Panc1 (cell line): Measurements from ENCODE around the gene HYAL3. TPM values are rescaled to one million over a fixed set of nuclear protein-coding genes. Genes with fewer than 3 reads are reported as not detected.

Experiments
- ATAC-seq: fragments of 200-7000 bp; cut with Tn5 transposase; 2 replicates; pipeline ENCODE4 v1.9.1; 2020; ENCODE audit warnings: mild to moderate bottlenecking, moderate library complexity
- BruUV-seq: library from RNA; stranded (reverse); fragments of 400-500 nt; replicated peaks from 2 replicates; lab custom pipeline; 2021; lab: Mats Ljungman, UMichigan
- CTCF ChIA-PET: fragments of 300-600 bp; sonication (Branson Sonifier 250); formaldehyde crosslinking; loops from one replicate; lab custom pipeline; 2022; ENCODE audit warnings: antibody characterized with exemption; lab: Charles Lee
- POLR2A ChIA-PET: fragments of 300-600 bp; sonication (Branson Sonifier 250); formaldehyde crosslinking; loops from one replicate; lab custom pipeline; 2022; ENCODE audit warnings: antibody characterized with exemption; lab: Charles Lee
- DNase-seq: peaks from one replicate; pipeline ENCODE4 v3.0.0-alpha.2; 2010; ENCODE audit warnings: low read depth, low spot score
- H3K27ac ChIP-seq: 2 replicates; pipeline ENCODE4 v1.5.1; 2011; ENCODE audit warnings: mild to moderate bottlenecking, low read length, inconsistent platforms
- H3K27me3 ChIP-seq: fragments of 200-500 bp; sonication (Bioruptor generic); 2 replicates; pipeline ENCODE4 v1.6.0; 2014; ENCODE audit warnings: low read length, inconsistent platforms; ENCODE audit not compliant: control insufficient read depth, insufficient read depth
- H3K36me3 ChIP-seq: fragments of 200-500 bp; sonication (Bioruptor generic); 2 replicates; pipeline ENCODE4 v1.5.1; 2014; ENCODE audit warnings: inconsistent platforms, mild to moderate bottlenecking, low read length, moderate library complexity; ENCODE audit not compliant: control insufficient read depth, insufficient read depth
- H3K4me1 ChIP-seq: 2 replicates; pipeline ENCODE4 v1.5.1; 2011; ENCODE audit warnings: inconsistent platforms, mild to moderate bottlenecking, low read length, moderate library complexity; ENCODE audit not compliant: control insufficient read depth, insufficient read depth
- H3K4me3 ChIP-seq, 2 experiments: 2 replicates each; pipeline ENCODE4 v1.5.1; 2011 to 2012; ENCODE audit warnings: low read depth in 2 of 2, low read length in 2 of 2, mild to moderate bottlenecking in 2 of 2, inconsistent platforms in 1 of 2, moderate library complexity in 1 of 2
- H3K9me3 ChIP-seq: fragments of 200-500 bp; sonication (Bioruptor generic); 2 replicates; pipeline ENCODE4 v1.5.1; 2014; ENCODE audit warnings: low read depth, mild to moderate bottlenecking, inconsistent platforms, low read length, moderate library complexity; ENCODE audit not compliant: control insufficient read depth, insufficient read depth
- POLR2AphosphoS5 ChIP-seq: IDR thresholded peaks from 2 replicates; pipeline ENCODE4 v1.6.1; 2012; ENCODE audit warnings: mild to moderate bottlenecking, low read depth, low read length, moderate library complexity
- SIN3A ChIP-seq: IDR thresholded peaks from 2 replicates; pipeline ENCODE4 v1.6.1; 2012; ENCODE audit warnings: low read depth, mild to moderate bottlenecking, low read length, moderate library complexity, borderline replicate concordance; ENCODE audit not compliant: insufficient read depth
- TCF7L2 ChIP-seq: IDR thresholded peaks from 2 replicates; pipeline ENCODE4 v1.6.1; 2011; ENCODE audit warnings: mild to moderate bottlenecking, low read depth, low read length, inconsistent platforms
- in situ Hi-C: cut with HindIII; loops from 2 replicates; pipeline ENCODE4 v1.10.0; 2016; ENCODE audit warnings: low sequenced_read_pairs, low pct_unique_long_range_greater_than_20kb
- intact Hi-C: fragments of 100-400 bp; cut with micrococcal nuclease; formaldehyde crosslinking; loops from one replicate; pipeline ENCODE4 v1.10.0; 2022; ENCODE audit not compliant: unreplicated experiment
- total RNA-seq: library from RNA; stranded (reverse); gene quantifications from one replicate; pipeline ENCODE4 v1.2.1, GENCODE V29; 2021; ENCODE audit not compliant: unreplicated experiment
- TF ChIP-seq, protein P1 (sequence below), 2 experiments: IDR thresholded peaks; 2 replicates each; pipeline ENCODE4 v1.6.1; 2011 to 2012; ENCODE audit warnings: low read depth in 2 of 2, control low read depth in 1 of 2, low read length in 1 of 2, mild to moderate bottlenecking in 1 of 2, moderate library complexity in 1 of 2; ENCODE audit not compliant: insufficient read depth in 1 of 2
- TF ChIP-seq, protein P2 (sequence below): fragments of 450-650 bp; IDR thresholded peaks from 2 replicates; pipeline ENCODE4 v1.5.1; 2017; ENCODE audit warnings: mild to moderate bottlenecking

Gene HYAL3
- total RNA-seq, 1 experiment from 2014 or later, result 3.9 TPM

DNA sequence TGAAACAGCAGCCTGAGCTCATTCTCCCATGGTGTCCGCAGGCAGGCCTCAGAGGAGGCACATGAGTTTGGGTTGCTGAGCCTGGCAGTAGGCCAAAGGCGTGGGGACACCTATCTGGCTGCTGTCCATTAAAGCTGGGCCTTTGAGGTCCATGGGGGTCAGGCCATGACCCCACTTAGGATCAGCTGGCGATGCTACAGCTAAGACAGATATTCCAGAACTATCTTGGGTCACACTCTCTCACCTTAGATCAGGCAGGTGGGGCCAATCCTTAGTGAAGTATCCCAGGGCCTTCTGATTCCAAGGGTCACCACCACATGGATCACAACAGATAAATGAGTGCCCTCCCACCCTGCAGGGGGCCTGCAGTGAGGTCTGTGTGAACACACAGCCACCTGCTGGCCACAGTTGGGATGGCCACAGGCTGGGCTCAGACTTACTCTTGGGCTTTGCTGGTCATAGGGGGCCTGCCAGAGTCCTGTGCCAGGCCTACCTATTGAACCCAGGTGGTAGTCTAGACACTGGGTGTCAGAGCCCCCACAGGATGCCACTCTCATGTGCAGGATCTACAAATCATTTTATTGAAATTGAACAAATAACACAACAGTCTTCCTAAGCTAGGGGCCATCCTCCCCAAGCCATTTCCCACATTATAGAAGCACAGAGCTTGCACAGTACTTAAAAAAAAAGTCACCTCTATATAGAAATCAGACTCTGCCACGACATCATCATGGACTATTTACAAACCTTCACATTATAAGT is 25.3 kb upstream of the HYAL3 start:
- intact Hi-C loops (no loop called here), in situ Hi-C loops (no loop called here)
- TF ChIP-seq POLR2AphosphoS5 (no peak), TCF7L2 (no peak), SIN3A (no peak)
- TF ChIP-seq, protein P1, sequence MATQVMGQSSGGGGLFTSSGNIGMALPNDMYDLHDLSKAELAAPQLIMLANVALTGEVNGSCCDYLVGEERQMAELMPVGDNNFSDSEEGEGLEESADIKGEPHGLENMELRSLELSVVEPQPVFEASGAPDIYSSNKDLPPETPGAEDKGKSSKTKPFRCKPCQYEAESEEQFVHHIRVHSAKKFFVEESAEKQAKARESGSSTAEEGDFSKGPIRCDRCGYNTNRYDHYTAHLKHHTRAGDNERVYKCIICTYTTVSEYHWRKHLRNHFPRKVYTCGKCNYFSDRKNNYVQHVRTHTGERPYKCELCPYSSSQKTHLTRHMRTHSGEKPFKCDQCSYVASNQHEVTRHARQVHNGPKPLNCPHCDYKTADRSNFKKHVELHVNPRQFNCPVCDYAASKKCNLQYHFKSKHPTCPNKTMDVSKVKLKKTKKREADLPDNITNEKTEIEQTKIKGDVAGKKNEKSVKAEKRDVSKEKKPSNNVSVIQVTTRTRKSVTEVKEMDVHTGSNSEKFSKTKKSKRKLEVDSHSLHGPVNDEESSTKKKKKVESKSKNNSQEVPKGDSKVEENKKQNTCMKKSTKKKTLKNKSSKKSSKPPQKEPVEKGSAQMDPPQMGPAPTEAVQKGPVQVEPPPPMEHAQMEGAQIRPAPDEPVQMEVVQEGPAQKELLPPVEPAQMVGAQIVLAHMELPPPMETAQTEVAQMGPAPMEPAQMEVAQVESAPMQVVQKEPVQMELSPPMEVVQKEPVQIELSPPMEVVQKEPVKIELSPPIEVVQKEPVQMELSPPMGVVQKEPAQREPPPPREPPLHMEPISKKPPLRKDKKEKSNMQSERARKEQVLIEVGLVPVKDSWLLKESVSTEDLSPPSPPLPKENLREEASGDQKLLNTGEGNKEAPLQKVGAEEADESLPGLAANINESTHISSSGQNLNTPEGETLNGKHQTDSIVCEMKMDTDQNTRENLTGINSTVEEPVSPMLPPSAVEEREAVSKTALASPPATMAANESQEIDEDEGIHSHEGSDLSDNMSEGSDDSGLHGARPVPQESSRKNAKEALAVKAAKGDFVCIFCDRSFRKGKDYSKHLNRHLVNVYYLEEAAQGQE (IDR thresholded peaks at IDR 0.05; ENCODE audit: insufficient read depth in 1 of 2, low read depth in 2 of 2, low read length in 1 of 2), result no peak
- TF ChIP-seq, protein P2, sequence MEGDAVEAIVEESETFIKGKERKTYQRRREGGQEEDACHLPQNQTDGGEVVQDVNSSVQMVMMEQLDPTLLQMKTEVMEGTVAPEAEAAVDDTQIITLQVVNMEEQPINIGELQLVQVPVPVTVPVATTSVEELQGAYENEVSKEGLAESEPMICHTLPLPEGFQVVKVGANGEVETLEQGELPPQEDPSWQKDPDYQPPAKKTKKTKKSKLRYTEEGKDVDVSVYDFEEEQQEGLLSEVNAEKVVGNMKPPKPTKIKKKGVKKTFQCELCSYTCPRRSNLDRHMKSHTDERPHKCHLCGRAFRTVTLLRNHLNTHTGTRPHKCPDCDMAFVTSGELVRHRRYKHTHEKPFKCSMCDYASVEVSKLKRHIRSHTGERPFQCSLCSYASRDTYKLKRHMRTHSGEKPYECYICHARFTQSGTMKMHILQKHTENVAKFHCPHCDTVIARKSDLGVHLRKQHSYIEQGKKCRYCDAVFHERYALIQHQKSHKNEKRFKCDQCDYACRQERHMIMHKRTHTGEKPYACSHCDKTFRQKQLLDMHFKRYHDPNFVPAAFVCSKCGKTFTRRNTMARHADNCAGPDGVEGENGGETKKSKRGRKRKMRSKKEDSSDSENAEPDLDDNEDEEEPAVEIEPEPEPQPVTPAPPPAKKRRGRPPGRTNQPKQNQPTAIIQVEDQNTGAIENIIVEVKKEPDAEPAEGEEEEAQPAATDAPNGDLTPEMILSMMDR, result peak; percentile 88
- no TSS peak for BruUV-seq
- ATAC-seq (peak; percentile 48), DNase-seq (no peak)
- Histone ChIP-seq H3K36me3 (peaks cover 5% of the 10 kb centered on the region; the same call in 1 of the 2 replicates), H3K4me1 (peaks cover 33% of the 10 kb centered on the region), H3K9me3 (no peaks in the 10 kb centered on the region), H3K27me3 (no peaks in the 10 kb centered on the region), H3K4me3 (no peak overlapping the region), H3K27ac (no peak overlapping the region)
- POLR2A ChIA-PET, result interaction anchor here (0.7 kb wide), 1 partner anchor 288 kb away, joined by 3 read pairs; no protein-coding TSS in a partner anchor
- CTCF ChIA-PET, result interaction anchor here (0.6 to 1.1 kb wide), 4 partner anchors 12 to 190 kb away, joined by 3 to 4 read pairs (median 3); partner anchors contain the start of genes HYAL3 and NAA80

DNA sequence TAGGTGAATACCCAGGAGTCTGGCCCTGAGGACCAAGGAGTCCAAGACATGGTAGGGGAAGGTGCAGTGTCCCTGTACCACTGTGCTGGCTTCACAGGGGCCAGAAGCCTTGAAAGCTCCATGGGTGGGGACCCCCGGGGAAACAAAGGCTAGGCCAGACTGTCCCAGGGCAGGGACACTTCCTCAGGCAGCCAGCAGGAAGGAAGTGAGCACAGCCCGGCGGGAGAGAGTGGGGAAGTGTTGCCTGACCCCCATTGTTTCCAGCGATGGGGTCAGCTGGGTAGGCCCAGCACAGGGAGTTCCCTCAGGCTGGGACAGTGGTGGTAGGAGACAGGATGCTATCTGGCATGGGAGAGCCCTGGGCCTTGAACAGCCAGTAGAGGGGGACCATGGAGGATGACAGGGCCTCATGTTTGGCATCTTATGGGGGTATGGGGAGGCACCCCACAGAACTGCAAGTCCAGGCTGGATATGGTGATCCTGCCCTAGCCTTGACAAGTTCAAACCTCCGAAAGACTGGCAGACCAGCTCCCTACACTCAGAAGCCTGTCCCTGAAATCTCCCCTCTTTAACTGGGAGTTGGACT is 24.5 kb upstream of the HYAL3 start:
- Histone ChIP-seq H3K36me3 (peaks cover 5% of the 10 kb centered on the region; the same call in 1 of the 2 replicates), H3K9me3 (no peaks in the 10 kb centered on the region), H3K27ac (no peak overlapping the region), H3K4me1 (peaks cover 33% of the 10 kb centered on the region), H3K27me3 (no peaks in the 10 kb centered on the region), H3K4me3 (no peak overlapping the region)
- BruUV-seq, result no TSS peak
- no peak for ATAC-seq
- no peak for DNase-seq
- intact Hi-C loops, result no loop called here
- CTCF ChIA-PET, result interaction anchor here (0.6 kb wide), 1 partner anchor 11 kb away, joined by 3 read pairs; no protein-coding TSS in a partner anchor
- in situ Hi-C loops, result no loop called here
- POLR2A ChIA-PET, result interaction anchor here (0.7 kb wide), 1 partner anchor 287 kb away, joined by 3 read pairs; no protein-coding TSS in a partner anchor
- TF ChIP-seq SIN3A (no peak), POLR2AphosphoS5 (no peak), TCF7L2 (no peak)
- TF ChIP-seq, protein P2, result no peak
- TF ChIP-seq, protein P1 (IDR thresholded peaks at IDR 0.05; ENCODE audit: insufficient read depth in 1 of 2, low read depth in 2 of 2, low read length in 1 of 2), result no peak
